A673 (cell line): ENCODE measurements around the gene PRKAA1.

Source experiments
- EZH2 ChIP-seq: fragments of 200-600 bp; sonication (generic); IDR thresholded peaks from 2 replicates; pipeline ENCODE4 v1.6.1; 2017; ENCODE audit warnings: borderline replicate concordance, low read depth, mild to moderate bottlenecking, mixed read lengths, antibody characterized with exemption, low read length; ENCODE audit not compliant: poor library complexity, severe bottlenecking
- TF ChIP-seq, protein P1 (sequence below): fragments of 300-800, 200-600 bp; sonication (generic); conservative IDR thresholded peaks from 2 replicates; pipeline ENCODE4 v1.5.1; 2017; ENCODE audit warnings: low read depth, mild to moderate bottlenecking, antibody characterized with exemption, low read length, moderate library complexity, mixed read lengths

DNA sequence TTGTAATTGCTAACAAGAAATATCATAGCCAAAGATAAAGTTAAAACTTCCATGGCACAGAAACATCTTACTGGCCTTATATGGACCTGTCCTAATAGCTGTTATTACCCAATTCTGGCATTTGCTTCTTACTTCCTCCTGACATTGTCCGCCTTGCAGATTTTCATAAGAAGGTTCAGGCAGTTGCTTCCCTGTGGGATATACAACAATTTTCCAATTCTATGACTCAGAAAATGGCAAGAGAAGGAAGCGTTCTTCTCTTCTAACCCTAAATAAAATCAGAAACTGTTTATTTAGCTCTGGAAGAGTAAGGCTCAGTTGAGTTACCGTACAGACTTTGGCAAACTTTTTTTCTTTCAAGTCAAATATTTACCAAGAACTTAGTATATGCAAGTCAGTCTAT, 1.7 kb downstream of the PRKAA1 start:
- TF ChIP-seq, protein P1, sequence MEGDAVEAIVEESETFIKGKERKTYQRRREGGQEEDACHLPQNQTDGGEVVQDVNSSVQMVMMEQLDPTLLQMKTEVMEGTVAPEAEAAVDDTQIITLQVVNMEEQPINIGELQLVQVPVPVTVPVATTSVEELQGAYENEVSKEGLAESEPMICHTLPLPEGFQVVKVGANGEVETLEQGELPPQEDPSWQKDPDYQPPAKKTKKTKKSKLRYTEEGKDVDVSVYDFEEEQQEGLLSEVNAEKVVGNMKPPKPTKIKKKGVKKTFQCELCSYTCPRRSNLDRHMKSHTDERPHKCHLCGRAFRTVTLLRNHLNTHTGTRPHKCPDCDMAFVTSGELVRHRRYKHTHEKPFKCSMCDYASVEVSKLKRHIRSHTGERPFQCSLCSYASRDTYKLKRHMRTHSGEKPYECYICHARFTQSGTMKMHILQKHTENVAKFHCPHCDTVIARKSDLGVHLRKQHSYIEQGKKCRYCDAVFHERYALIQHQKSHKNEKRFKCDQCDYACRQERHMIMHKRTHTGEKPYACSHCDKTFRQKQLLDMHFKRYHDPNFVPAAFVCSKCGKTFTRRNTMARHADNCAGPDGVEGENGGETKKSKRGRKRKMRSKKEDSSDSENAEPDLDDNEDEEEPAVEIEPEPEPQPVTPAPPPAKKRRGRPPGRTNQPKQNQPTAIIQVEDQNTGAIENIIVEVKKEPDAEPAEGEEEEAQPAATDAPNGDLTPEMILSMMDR: no peak
- TF ChIP-seq EZH2: no peak
